Gastrocnemius medialis (tissue), 4 donors: ENCODE measurements around the gene DAPK1.

Source experiments
- POLR2A ChIP-seq, 2 donors: fragments of 450-650 bp; IDR thresholded peaks; one replicate each; pipeline ENCODE4 v1.6.1; 2017; ENCODE audit warnings: antibody characterized with exemption in 2 of 2, mild to moderate bottlenecking in 2 of 2, moderate library complexity in 2 of 2
- TF ChIP-seq, protein P1 (sequence below), 5 experiments: fragments of 450-650 bp in 3 of 5; fragments of 200-600 bp in 2 of 5; sonication (generic) in 2 of 5; IDR thresholded peaks in 4 of 5; conservative IDR thresholded peaks in 1 of 5; 1 replicate in 4 of 5; 2 replicates in 1 of 5; pipeline ENCODE4 v1.5.1; 2016 to 2019; ENCODE audit warnings: antibody characterized with exemption in 5 of 5, mild to moderate bottlenecking in 3 of 5, moderate library complexity in 3 of 5

DNA sequence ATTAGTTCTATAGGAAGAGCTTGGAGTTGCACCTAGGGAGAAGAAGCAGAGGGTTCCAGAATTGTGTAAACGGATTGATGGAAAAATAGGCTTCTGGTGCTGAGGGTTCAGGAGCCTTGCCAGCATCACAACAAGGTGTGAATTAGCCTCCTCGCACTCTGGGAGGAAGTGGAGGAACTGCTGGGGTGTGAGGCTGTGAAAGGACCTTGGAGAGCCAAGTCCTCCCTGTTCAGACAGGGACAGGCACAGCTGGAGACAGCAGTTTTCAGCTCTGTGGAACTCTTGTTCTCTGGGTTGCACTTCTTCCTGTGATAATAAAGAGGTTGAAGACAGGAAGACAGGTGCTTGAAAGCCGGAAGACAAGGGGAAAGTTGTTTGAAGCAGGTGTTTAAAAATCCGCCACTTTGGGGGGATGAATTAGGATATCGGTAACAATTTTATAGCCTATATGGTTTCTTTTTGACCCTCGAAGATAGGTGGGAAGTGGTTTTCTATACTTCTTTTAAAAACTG lies 22.6 kb downstream of the DAPK1 start:
- TF ChIP-seq, protein P1, sequence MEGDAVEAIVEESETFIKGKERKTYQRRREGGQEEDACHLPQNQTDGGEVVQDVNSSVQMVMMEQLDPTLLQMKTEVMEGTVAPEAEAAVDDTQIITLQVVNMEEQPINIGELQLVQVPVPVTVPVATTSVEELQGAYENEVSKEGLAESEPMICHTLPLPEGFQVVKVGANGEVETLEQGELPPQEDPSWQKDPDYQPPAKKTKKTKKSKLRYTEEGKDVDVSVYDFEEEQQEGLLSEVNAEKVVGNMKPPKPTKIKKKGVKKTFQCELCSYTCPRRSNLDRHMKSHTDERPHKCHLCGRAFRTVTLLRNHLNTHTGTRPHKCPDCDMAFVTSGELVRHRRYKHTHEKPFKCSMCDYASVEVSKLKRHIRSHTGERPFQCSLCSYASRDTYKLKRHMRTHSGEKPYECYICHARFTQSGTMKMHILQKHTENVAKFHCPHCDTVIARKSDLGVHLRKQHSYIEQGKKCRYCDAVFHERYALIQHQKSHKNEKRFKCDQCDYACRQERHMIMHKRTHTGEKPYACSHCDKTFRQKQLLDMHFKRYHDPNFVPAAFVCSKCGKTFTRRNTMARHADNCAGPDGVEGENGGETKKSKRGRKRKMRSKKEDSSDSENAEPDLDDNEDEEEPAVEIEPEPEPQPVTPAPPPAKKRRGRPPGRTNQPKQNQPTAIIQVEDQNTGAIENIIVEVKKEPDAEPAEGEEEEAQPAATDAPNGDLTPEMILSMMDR (IDR thresholded peaks at IDR 0.05 in 4 of 5, conservative IDR thresholded peaks at IDR 0.05 in 1 of 5), result no peak
- no peak for TF ChIP-seq POLR2A (IDR thresholded peaks at IDR 0.05)
